ENCODE results near the gene EFCAB8.

The EFCAB8 gene

GRCh38 chr20:32985596-32985995, 126.9 kb downstream of the EFCAB8 start:
- H3K9me3 Mint-ChIP-seq, result no peaks in the 10 kb centered on the region
- H3K4me1 Mint-ChIP-seq, result no peaks in the 10 kb centered on the region
- DNase-seq, result no peak
- no peak overlapping the region for H3K4me3 Mint-ChIP-seq
- H3K27ac Mint-ChIP-seq, result no peak overlapping the region
- H3K36me3 Mint-ChIP-seq, result no peaks in the 10 kb centered on the region
- no peaks in the 10 kb centered on the region for H3K27me3 Mint-ChIP-seq
- CTCF ChIA-PET, result interaction anchor here (1.3 to 2.6 kb wide), 2 partner anchors 9 to 84 kb away, joined by 3 to 6 read pairs; no protein-coding TSS in a partner anchor

- Mint-ChIP-seq H3K27ac (no peak overlapping the region), H3K27me3 (no peaks in the 10 kb centered on the region), H3K36me3 (no peaks in the 10 kb centered on the region), H3K4me1 (peaks cover 5% of the 10 kb centered on the region), H3K9me3 (no peaks in the 10 kb centered on the region), H3K4me3 (no peak overlapping the region)
- DNase-seq, result peak; percentile 18
- CTCF ChIA-PET, result interaction anchor here (1.5 to 1.6 kb wide), 2 partner anchors 18 to 85 kb away, joined by 3 to 4 read pairs; partner anchors contain the start of gene SUN5
Observed at GRCh38 chr20:32986331-32986966, 127.7 kb downstream of the EFCAB8 start.

GRCh38 chr20:32987044-32987825, 128.5 kb downstream of the EFCAB8 start:
- H3K36me3 Mint-ChIP-seq, result no peaks in the 10 kb centered on the region
- no peaks in the 10 kb centered on the region for H3K9me3 Mint-ChIP-seq
- no peak overlapping the region for H3K27ac Mint-ChIP-seq
- H3K27me3 Mint-ChIP-seq, result no peaks in the 10 kb centered on the region
- peak; percentile 8 for DNase-seq
- peaks cover 6% of the 10 kb centered on the region for H3K4me1 Mint-ChIP-seq
- CTCF ChIA-PET, result interaction anchor here (1.5 to 1.6 kb wide), 2 partner anchors 17 to 85 kb away, joined by 3 to 4 read pairs; partner anchors contain the start of gene SUN5
- H3K4me3 Mint-ChIP-seq, result no peak overlapping the region

- H3K36me3 Mint-ChIP-seq, result no peaks in the 10 kb centered on the region
- no peaks in the 10 kb centered on the region for H3K9me3 Mint-ChIP-seq
- H3K4me1 Mint-ChIP-seq, result peaks cover 6% of the 10 kb centered on the region
- H3K4me3 Mint-ChIP-seq, result no peak overlapping the region
- DNase-seq, result peak; percentile 14
- H3K27ac Mint-ChIP-seq, result no peak overlapping the region
- CTCF ChIA-PET, result no interaction called here
- no peaks in the 10 kb centered on the region for H3K27me3 Mint-ChIP-seq
Observed at GRCh38 chr20:32988008-32988407, 129.3 kb downstream of the EFCAB8 start.

GRCh38 chr20:32989507-32990283, 131.0 kb downstream of the EFCAB8 start:
- Mint-ChIP-seq H3K4me1 (peaks cover 9% of the 10 kb centered on the region), H3K27me3 (no peaks in the 10 kb centered on the region), H3K36me3 (peaks cover 3% of the 10 kb centered on the region), H3K27ac (no peak overlapping the region), H3K9me3 (peaks cover 2% of the 10 kb centered on the region), H3K4me3 (no peak overlapping the region)
- peak; percentile 7 for DNase-seq
- CTCF ChIA-PET, result interaction anchor here (1.1 kb wide), 1 partner anchor 19 kb away, joined by 3 read pairs; no protein-coding TSS in a partner anchor

DNA sequence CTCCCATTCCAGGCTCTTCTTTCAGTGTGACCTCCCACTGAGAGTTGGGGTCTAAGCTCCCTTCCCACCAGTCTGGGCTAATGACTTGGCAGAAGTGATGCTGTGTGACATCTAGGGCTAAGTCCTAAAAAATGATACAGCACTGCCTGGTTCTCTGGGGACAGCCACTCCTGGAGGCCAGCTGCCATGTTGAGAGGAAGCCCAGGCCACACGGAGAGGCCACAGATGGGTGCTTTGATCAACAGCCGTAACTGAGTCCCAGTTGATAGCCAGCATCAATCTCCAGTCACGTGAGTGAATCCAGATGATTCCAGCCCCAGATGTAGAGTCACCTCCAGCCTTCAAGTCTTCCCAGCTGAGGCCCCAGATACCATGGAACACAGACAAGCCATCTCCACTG, 131.7 kb downstream of the EFCAB8 start:
- Mint-ChIP-seq H3K4me1 (peaks cover 9% of the 10 kb centered on the region), H3K36me3 (peaks cover 5% of the 10 kb centered on the region), H3K27me3 (no peaks in the 10 kb centered on the region), H3K27ac (no peak overlapping the region), H3K9me3 (peaks cover 9% of the 10 kb centered on the region), H3K4me3 (no peak overlapping the region)
- CTCF ChIA-PET, result interaction anchor here (1.1 kb wide), 1 partner anchor 20 kb away, joined by 3 read pairs; no protein-coding TSS in a partner anchor
- DNase-seq, result no peak

DNA sequence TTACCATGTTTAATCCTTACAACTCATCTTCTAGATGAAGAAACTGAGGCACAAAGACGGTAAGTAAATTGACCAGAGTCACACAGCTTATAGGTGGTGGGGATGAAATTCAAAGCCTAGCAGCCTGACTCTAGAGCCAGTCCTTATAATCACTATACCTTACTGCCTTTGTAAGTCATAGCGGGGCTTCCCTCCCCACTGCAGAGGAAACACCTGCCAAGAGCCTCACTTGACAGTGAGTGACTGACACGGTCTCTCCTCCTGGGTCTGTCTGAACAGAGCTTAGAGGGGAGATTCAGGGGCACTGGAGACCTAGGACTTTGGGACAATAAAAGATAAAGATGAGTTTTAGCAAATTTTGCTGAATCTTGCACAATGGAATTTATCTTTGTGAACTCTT, 132.7 kb downstream of the EFCAB8 start:
- no peak overlapping the region for H3K4me3 Mint-ChIP-seq
- H3K9me3 Mint-ChIP-seq, result peaks cover 18% of the 10 kb centered on the region
- DNase-seq, result no peak
- CTCF ChIA-PET, result no interaction called here
- no peaks in the 10 kb centered on the region for H3K27me3 Mint-ChIP-seq
- H3K36me3 Mint-ChIP-seq, result peaks cover 5% of the 10 kb centered on the region
- no peak overlapping the region for H3K27ac Mint-ChIP-seq
- peaks cover 9% of the 10 kb centered on the region for H3K4me1 Mint-ChIP-seq

DNA sequence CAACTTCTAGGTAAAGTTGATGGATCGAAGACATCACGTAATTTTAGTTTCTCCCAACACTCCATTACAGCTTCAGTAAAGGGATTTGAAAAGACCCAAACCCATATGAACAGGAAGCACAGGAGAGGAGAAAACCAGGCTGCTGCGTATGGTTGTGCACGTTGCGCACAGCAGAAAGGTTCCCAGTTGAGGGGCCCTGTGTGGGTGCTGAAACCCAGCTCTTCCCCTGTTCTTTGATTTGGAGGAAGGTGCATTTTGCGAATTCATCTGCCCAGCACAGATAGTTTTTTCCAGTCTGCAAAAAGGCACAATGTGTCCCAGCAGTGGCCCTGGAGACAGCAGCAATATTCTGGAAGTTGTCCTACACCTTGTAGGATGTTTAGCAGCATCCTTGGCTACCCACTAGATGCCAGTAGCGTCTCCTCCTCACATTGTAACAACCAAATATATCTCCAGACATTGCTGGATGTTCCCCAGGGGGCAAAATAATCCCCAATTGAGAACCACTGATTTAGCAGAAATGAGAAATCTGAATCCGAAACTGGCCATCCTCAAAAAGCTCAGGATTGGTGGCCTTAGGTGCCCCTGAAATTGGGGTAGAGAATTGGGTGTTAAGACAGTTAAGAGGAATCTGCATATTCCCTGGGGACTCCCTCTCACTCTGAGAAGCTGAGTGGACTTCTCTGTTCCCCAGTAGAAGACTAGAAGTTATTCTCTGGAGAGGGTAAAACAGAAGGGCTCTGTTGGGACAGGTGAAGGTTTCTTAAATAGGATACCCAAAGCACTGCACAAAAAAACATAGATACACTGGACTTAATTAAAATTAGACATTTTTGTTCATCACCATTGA, 133.3 kb downstream of the EFCAB8 start:
- H3K9me3 Mint-ChIP-seq, result peaks cover 23% of the 10 kb centered on the region
- no peak overlapping the region for H3K4me3 Mint-ChIP-seq
- CTCF ChIA-PET, result interaction anchor here (0.9 kb wide), 1 partner anchor 13 kb away, joined by 3 read pairs; no protein-coding TSS in a partner anchor
- H3K27ac Mint-ChIP-seq, result no peak overlapping the region
- H3K4me1 Mint-ChIP-seq, result peaks cover 9% of the 10 kb centered on the region
- no peaks in the 10 kb centered on the region for H3K27me3 Mint-ChIP-seq
- no peak for DNase-seq
- peaks cover 7% of the 10 kb centered on the region for H3K36me3 Mint-ChIP-seq

DNA sequence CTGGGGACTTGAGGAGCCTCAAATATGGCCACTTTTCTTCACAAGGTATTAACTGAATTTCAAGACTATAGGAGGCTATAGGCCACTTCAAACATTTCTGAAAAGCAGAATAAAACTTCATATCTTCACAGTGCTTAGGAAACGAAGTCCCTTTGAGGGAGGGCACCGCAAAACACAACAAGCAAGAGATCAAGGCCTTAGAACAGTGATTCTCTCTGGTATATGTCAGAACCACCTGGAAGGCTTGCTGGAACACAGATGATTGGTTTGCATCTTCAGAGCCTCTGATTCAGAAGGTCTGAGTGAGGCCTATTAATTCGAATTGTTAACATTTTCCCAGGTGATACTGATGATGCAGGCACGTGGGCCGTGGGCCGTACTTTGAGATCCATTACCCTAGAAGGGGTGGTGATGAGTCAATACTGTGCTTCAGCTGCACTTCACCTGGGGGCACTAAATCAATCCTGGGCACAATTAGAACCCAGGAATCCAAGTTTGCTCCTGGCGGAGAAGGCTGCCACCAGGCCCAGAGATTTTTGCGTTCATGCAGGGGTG, 134.8 kb downstream of the EFCAB8 start:
- Mint-ChIP-seq H3K4me1 (peaks cover 13% of the 10 kb centered on the region), H3K4me3 (no peak overlapping the region)

GRCh38 chr20:32995802-32996201, 137.1 kb downstream of the EFCAB8 start:
- Mint-ChIP-seq H3K27me3 (peaks cover 7% of the 10 kb centered on the region), H3K27ac (no peak overlapping the region), H3K4me3 (no peak overlapping the region), H3K9me3 (peaks cover 23% of the 10 kb centered on the region), H3K36me3 (peaks cover 7% of the 10 kb centered on the region), H3K4me1 (peaks cover 14% of the 10 kb centered on the region)
- no peak for DNase-seq
- CTCF ChIA-PET, result interaction anchor here (1.4 kb wide), 1 partner anchor 9 kb away, joined by 5 read pairs; the partner anchor contains the start of gene SUN5

More for the DNA sequence above, 134.8 kb downstream of the EFCAB8 start:
- CTCF ChIA-PET, result interaction anchor here (0.9 kb wide), 1 partner anchor 11 kb away, joined by 3 read pairs; the partner anchor contains the start of gene SUN5
- Mint-ChIP-seq H3K27me3 (no peaks in the 10 kb centered on the region), H3K9me3 (peaks cover 23% of the 10 kb centered on the region), H3K36me3 (peaks cover 7% of the 10 kb centered on the region), H3K27ac (no peak overlapping the region)
- DNase-seq, result no peak

DNA sequence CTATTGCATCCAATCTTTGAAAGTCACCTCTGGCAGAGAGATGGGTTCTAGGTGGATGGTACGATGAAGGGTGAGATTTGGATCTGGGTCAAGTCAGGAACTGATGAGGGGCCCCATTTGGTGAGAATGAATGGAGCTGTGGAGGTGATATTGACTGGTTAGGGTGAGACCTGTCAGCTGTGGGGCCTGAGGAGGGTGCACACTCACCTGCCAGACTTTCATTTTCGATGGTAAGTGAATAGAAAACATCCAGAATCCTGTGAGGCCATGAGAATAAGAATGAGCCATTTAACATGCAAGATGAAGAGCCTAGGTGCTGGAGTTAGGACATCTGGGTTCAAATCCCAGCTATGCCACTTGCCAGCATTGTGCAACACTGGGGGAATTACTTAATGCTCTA, 138.7 kb downstream of the EFCAB8 start:
- Mint-ChIP-seq H3K27me3 (peaks cover 9% of the 10 kb centered on the region), H3K27ac (no peak overlapping the region), H3K4me1 (peaks cover 9% of the 10 kb centered on the region), H3K36me3 (peaks cover 7% of the 10 kb centered on the region), H3K9me3 (peaks cover 23% of the 10 kb centered on the region), H3K4me3 (no peak overlapping the region)
- CTCF ChIA-PET, result no interaction called here
- DNase-seq, result no peak

DNA sequence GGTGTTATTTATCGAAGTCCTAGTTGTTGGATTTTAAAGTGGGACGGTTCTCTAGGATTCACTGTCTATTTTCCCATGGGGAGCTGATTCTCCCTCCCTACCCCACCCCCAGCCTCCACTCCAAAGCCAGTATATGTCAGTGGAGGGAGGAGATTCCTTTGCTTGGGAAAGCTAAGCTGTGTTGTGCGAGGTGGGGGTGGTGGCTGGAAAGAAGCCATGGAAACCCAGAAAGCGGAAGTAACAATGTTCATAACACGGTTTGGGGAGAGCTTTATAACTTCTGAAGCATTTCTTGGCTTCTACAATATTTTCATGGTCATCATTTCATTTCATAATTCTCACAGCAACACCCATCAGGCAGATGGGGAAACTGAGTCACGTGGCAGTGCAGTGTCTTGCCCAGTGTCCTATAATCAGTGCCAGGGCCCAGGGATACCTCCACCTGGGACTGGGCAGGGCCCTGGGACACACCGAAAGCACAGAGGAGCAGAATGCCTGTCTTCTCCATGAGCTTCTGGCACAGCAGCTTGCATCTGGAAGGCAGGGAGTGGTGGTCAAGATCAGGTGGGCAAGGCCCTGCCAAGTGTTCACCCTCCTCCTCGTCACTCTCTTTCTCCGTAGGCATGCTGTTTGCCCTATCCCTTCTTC, 141.0 kb downstream of the EFCAB8 start:
- H3K4me3 Mint-ChIP-seq, result no peak overlapping the region
- peaks cover 4% of the 10 kb centered on the region for H3K36me3 Mint-ChIP-seq
- peaks cover 9% of the 10 kb centered on the region for H3K27me3 Mint-ChIP-seq
- H3K27ac Mint-ChIP-seq, result no peak overlapping the region
- CTCF ChIA-PET, result interaction anchor here (1.2 kb wide), 1 partner anchor 94 kb away, joined by 3 read pairs; no protein-coding TSS in a partner anchor
- H3K9me3 Mint-ChIP-seq, result peaks cover 21% of the 10 kb centered on the region
- peaks cover 5% of the 10 kb centered on the region for H3K4me1 Mint-ChIP-seq
- no peak for DNase-seq

All from activated naive CD4-positive, alpha-beta T cell treated with anti-CD3 and anti-CD28 coated beads, Interleukin-2, amount 10 ng/mL, durations not matched to agents 7 days and 5 days (primary cell).